ENCODE results near the gene EIF4B. TPM values are rescaled to one million over a fixed set of nuclear protein-coding genes. Genes with fewer than 3 reads are reported as not detected.

EIF4B gene
- total and polyA plus RNA-seq, 2 of the 13 experiments (the other 11 are each of a cell fraction or from before 2014, with no cell fraction given): 416 to 548 TPM

GRCh38 chr12:53011889-53012288 is 5.6 kb downstream of the EIF4B start (continued):
- TF ChIP-seq HMGXB3 (CRISPR knock-in tag; IDR thresholded peaks at IDR 0.05; ENCODE audit: borderline replicate concordance) (no peak), ISL2 (CRISPR knock-in tag; IDR thresholded peaks at IDR 0.05) (0 out of 2 replicates have a peak, but pooled peaks have one; percentile 43), GFI1 (CRISPR knock-in tag; IDR thresholded peaks at IDR 0.05; ENCODE audit: borderline replicate concordance) (no peak), PHF20 (CRISPR knock-in tag; IDR thresholded peaks at IDR 0.05) (no peak), ZNF34 (CRISPR knock-in tag; IDR thresholded peaks at IDR 0.05; ENCODE audit: borderline replicate concordance) (no peak), ZGPAT (CRISPR knock-in tag; IDR thresholded peaks at IDR 0.05) (peak; percentile 55; the same call in 1 of the 2 replicates), NRL (CRISPR knock-in tag; IDR thresholded peaks at IDR 0.05; ENCODE audit: borderline replicate concordance) (no peak), ZBTB2 (CRISPR knock-in tag; IDR thresholded peaks at IDR 0.05; ENCODE audit: low read depth) (no peak), SOX5 (CRISPR knock-in tag; IDR thresholded peaks at IDR 0.05; ENCODE audit: borderline replicate concordance) (peak; percentile 42; the same call in 1 of the 2 replicates), CCDC6 (CRISPR knock-in tag; IDR thresholded peaks at IDR 0.05) (no peak), ZNF235 (CRISPR knock-in tag; IDR thresholded peaks at IDR 0.05; ENCODE audit: borderline replicate concordance) (no peak), CC2D1A (CRISPR knock-in tag; IDR thresholded peaks at IDR 0.05) (no peak), ZSCAN31 (CRISPR knock-in tag; IDR thresholded peaks at IDR 0.05; ENCODE audit: low read depth) (no peak), ZNF12 (CRISPR knock-in tag; IDR thresholded peaks at IDR 0.05) (no peak), ZNF512B (CRISPR knock-in tag; IDR thresholded peaks at IDR 0.05; ENCODE audit: borderline replicate concordance) (no peak), RCOR2 (CRISPR knock-in tag; IDR thresholded peaks at IDR 0.05) (peak; percentile 26; the same call in 1 of the 2 replicates), HNF4A (CRISPR knock-in tag; IDR thresholded peaks at IDR 0.05) (peak; percentile 89), FOXJ3 (CRISPR knock-in tag; IDR thresholded peaks at IDR 0.05; ENCODE audit: borderline replicate concordance) (peak; percentile 47; the same call in 1 of the 2 replicates), IKZF1 (IDR thresholded peaks at IDR 0.05) (no peak), MZF1 (CRISPR knock-in tag; IDR thresholded peaks at IDR 0.05; ENCODE audit: borderline replicate concordance) (no peak), ZNF17 (CRISPR knock-in tag; IDR thresholded peaks at IDR 0.05) (no peak)
